NCI-H510A (cell line): ENCODE data around the gene ZNF287.
A peak's percentile ranks its signal among the peaks of the same experiment; 100 is the strongest.
"Not testable (repeated sequence)": the region's sequence is repeated elsewhere in the genome, so short reads cannot be mapped to it uniquely, and the experiment has no call there.

Experiments
- DNase-seq: peaks from one replicate; lab custom pipeline; 2025; lab: John Stamatoyannopoulos, UW

Gene ZNF287

GRCh38 chr17:16568541-16569357 lies at the start of gene ZNF287:
TSS of gene ZNF287 (minus strand) at chr17:16569204. CDS start at chr17:16567731, 1,473 bp downstream.
- peak; percentile 89 for DNase-seq

- DNase-seq, result no peak
Measured at GRCh38 chr17:16617481-16618060, 48.6 kb upstream of the ZNF287 start.

- no peak for DNase-seq
Measured at GRCh38 chr17:16599537-16599936, 30.5 kb upstream of the ZNF287 start.

- DNase-seq, result no peak
Measured at GRCh38 chr17:16593356-16594102, 24.5 kb upstream of the ZNF287 start.

GRCh38 chr17:16589097-16589969 lies 20.3 kb upstream of the ZNF287 start:
- peak; percentile 67 for DNase-seq

GRCh38 chr17:16585796-16586195 lies 16.8 kb upstream of the ZNF287 start:
- no peak for DNase-seq

GRCh38 chr17:16584273-16584995 lies 15.4 kb upstream of the ZNF287 start:
- DNase-seq, result peak; percentile 84

GRCh38 chr17:16583781-16584180 lies 14.8 kb upstream of the ZNF287 start:
- DNase-seq, result no peak

- DNase-seq, result no peak
Measured at GRCh38 chr17:16573466-16573865, 4.5 kb upstream of the ZNF287 start.

GRCh38 chr17:16569358-16569712 lies 331 bp upstream of the ZNF287 start:
- DNase-seq, result no peak

- no peak for DNase-seq
Measured at GRCh38 chr17:16552637-16553045, 16.4 kb downstream of the ZNF287 start.

GRCh38 chr17:16551878-16552636 lies 16.9 kb downstream of the ZNF287 start:
- DNase-seq, result no peak

- DNase-seq, result no peak
Measured at GRCh38 chr17:16537130-16537458, 31.9 kb downstream of the ZNF287 start.

- DNase-seq, result no peak
Measured at GRCh38 chr17:16534236-16534635, 34.8 kb downstream of the ZNF287 start.

- no peak for DNase-seq
Measured at GRCh38 chr17:16529906-16530305, 39.1 kb downstream of the ZNF287 start.

GRCh38 chr17:16527298-16527697 lies 41.7 kb downstream of the ZNF287 start:
- DNase-seq, result no peak

GRCh38 chr17:16525556-16525955 lies 43.4 kb downstream of the ZNF287 start:
- DNase-seq, result not testable (repeated sequence)

- DNase-seq, result peak; percentile 71
Measured at GRCh38 chr17:16521070-16521727, 47.8 kb downstream of the ZNF287 start.

- DNase-seq, result no peak
Measured at GRCh38 chr17:16519021-16519420, 50.0 kb downstream of the ZNF287 start.

- DNase-seq, result no peak
Measured at GRCh38 chr17:16517477-16517876, 51.5 kb downstream of the ZNF287 start.
